ENCODE results near the gene WNT1.

- TF ChIP-seq POLR2A (IDR thresholded peaks at IDR 0.05; ENCODE audit: low read length) (no peak), GATA1 (IDR thresholded peaks at IDR 0.05; ENCODE audit: low read depth, low read length) (no peak)
Measured at GRCh38 chr12:48978741-48979601, 849 bp downstream of the WNT1 start.

Data from erythroblast (primary cell).